Midbrain (tissue), 1 donor: Measurements from ENCODE around the gene MCM8.

Experiments used
- DNase-seq: peaks from one replicate; lab custom pipeline; 2025; lab: John Stamatoyannopoulos, UW

The MCM8 gene

GRCh38 chr20:5950271-5951031 is at the start of gene MCM8, which contains the start of gene TRMT6:
Gene MCM8 (plus strand): TSS chr20:5950652. CDS start chr20:5952016, 1,364 bp downstream.
Gene TRMT6 (minus strand): TSS chr20:5950533. CDS start chr20:5950405, 128 bp downstream.
- peak; percentile 93 for DNase-seq

- no peak for DNase-seq
Measured at GRCh38 chr20:5900908-5901307, 49.5 kb upstream of the MCM8 start.

GRCh38 chr20:5908981-5909380 is 41.5 kb upstream of the MCM8 start:
- DNase-seq: no peak

- no peak for DNase-seq
Measured at GRCh38 chr20:5910186-5910585, 40.3 kb upstream of the MCM8 start.

GRCh38 chr20:5913166-5913565 is 37.3 kb upstream of the MCM8 start:
- DNase-seq: no peak

- no peak for DNase-seq
Measured at GRCh38 chr20:5914859-5915258, 35.6 kb upstream of the MCM8 start.

- no peak for DNase-seq
Measured at GRCh38 chr20:5918856-5919625, 31.4 kb upstream of the MCM8 start.

GRCh38 chr20:5919626-5920544 is 30.6 kb upstream of the MCM8 start:
- DNase-seq: no peak

- no peak for DNase-seq
Measured at GRCh38 chr20:5920581-5920980, 29.9 kb upstream of the MCM8 start.

- no peak for DNase-seq
Measured at GRCh38 chr20:5923493-5923892, 27.0 kb upstream of the MCM8 start.

- DNase-seq: no peak
Measured at GRCh38 chr20:5925551-5925950, 24.9 kb upstream of the MCM8 start.

GRCh38 chr20:5927749-5928462 is 22.5 kb upstream of the MCM8 start:
- no peak for DNase-seq

GRCh38 chr20:5928836-5929715 is 21.4 kb upstream of the MCM8 start:
- DNase-seq: no peak

GRCh38 chr20:5931411-5931810 is 19.0 kb upstream of the MCM8 start:
- DNase-seq: no peak

- DNase-seq: no peak
Measured at GRCh38 chr20:5932796-5933195, 17.7 kb upstream of the MCM8 start.

- DNase-seq: no peak
Measured at GRCh38 chr20:5933802-5934436, 16.5 kb upstream of the MCM8 start.

GRCh38 chr20:5935384-5935783 is 15.1 kb upstream of the MCM8 start:
- no peak for DNase-seq

GRCh38 chr20:5936238-5936637 is 14.2 kb upstream of the MCM8 start:
- no peak for DNase-seq

- DNase-seq: no peak
Measured at GRCh38 chr20:5938456-5939029, 11.9 kb upstream of the MCM8 start.

- DNase-seq: no peak
Measured at GRCh38 chr20:5945963-5946362, 4.5 kb upstream of the MCM8 start.
